ENCODE measurements around the gene RPL11. TPM values are rescaled to one million over a fixed set of nuclear protein-coding genes. Genes with fewer than 3 reads are reported as not detected.

The RPL11 gene
- total and polyA plus RNA-seq, 2 of the 8 experiments (the other 6 are each of a cell fraction or from before 2014, with no cell fraction given), result 1,192 to 1,426 TPM

DNA sequence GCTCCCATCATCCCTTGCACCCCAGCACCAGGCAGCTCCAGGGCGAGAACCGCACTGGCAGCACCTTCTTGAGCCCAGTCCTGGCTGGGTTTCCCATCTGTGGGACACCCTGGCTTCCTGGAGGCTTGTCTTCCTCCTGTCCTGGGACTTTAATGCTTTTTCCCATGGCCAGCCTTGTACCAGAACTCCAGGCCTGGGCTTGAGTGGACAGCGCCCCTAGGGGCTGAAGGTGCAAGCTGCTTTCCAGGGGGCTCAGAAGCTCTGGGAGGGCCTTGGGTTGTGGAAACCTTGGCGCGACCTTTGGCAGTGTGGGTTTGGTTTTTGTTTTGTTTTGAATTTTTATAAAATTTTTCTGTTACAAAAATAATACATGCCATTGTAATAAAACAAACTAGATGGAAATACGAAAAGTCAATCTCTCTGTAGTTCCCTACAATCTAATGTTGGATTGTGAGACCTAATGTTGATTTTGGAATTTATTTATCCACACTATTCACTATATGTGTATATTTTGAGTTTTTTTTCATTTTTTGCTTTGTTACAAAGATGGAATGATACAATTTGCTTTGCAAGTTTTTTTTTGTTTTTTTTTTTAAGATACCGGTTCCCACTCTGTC, 33.8 kb upstream of the RPL11 start (continued):
- TF ChIP-seq KDM5A (IDR thresholded peaks at IDR 0.05; ENCODE audit: low read length) (no peak), SP4 (IDR thresholded peaks at IDR 0.05; ENCODE audit: low read length) (0 out of 2 replicates have a peak, but pooled peaks have one; percentile 46), SUZ12 (IDR thresholded peaks at IDR 0.05; ENCODE audit: low read length) (no peak)

All from H1 (cell line).